C4-2B (cell line): ENCODE results near the gene NTNG1.

Experiments used
- H3K27ac ChIP-seq: fragments of 450-650 bp; 2 replicates; pipeline ENCODE4 v1.5.1; 2017
- CTCF ChIP-seq: fragments of 450-650 bp; conservative IDR thresholded peaks from 2 replicates; pipeline ENCODE4 v1.5.1; 2017; ENCODE audit warnings: mild to moderate bottlenecking
- ZFX ChIP-seq: fragments of 450-650 bp; IDR thresholded peaks from 2 replicates; pipeline ENCODE4 v1.6.1; 2017

The NTNG1 gene

GRCh38 chr1:107450899-107451664, 310.2 kb downstream of the NTNG1 start:
- H3K27ac ChIP-seq = no peak overlapping the region
- no peak for TF ChIP-seq ZFX
- no peak for TF ChIP-seq CTCF

GRCh38 chr1:107451715-107452114, 310.9 kb downstream of the NTNG1 start:
- TF ChIP-seq CTCF (no peak), ZFX (no peak)
- H3K27ac ChIP-seq = no peak overlapping the region

GRCh38 chr1:107454791-107455190, 314.0 kb downstream of the NTNG1 start:
- no peak for TF ChIP-seq ZFX
- no peak for TF ChIP-seq CTCF
- no peak overlapping the region for H3K27ac ChIP-seq

- TF ChIP-seq CTCF = no peak
- no peak for TF ChIP-seq ZFX
- H3K27ac ChIP-seq = no peak overlapping the region
Observed at GRCh38 chr1:107457989-107458388, 317.1 kb downstream of the NTNG1 start.

- H3K27ac ChIP-seq = no peak overlapping the region
- no peak for TF ChIP-seq ZFX
- TF ChIP-seq CTCF = no peak
Observed at GRCh38 chr1:107459204-107459904, 318.5 kb downstream of the NTNG1 start.

GRCh38 chr1:107460035-107460434, 319.2 kb downstream of the NTNG1 start:
- H3K27ac ChIP-seq = no peak overlapping the region
- TF ChIP-seq ZFX = no peak
- TF ChIP-seq CTCF = no peak

- TF ChIP-seq CTCF = peak; percentile 17
- no peak for TF ChIP-seq ZFX
- no peak overlapping the region for H3K27ac ChIP-seq
Observed at GRCh38 chr1:107464827-107465226, 324.0 kb downstream of the NTNG1 start.
